HT-29 (cell line): ENCODE measurements around the gene LIN7A. TPM values are rescaled to one million over a fixed set of nuclear protein-coding genes. Genes with fewer than 3 reads are reported as not detected.

ENCODE experiments used
- DNase-seq: peaks from one replicate; pipeline ENCODE4 v3.0.0-alpha.2; 2015; ENCODE audit warnings: low spot score
- total RNA-seq: library from RNA; depleted of rRNA; stranded (reverse); fragments of >200 nt; shearing (Covaris generic); gene quantifications from 2 replicates; pipeline ENCODE4 v1.2.3, GENCODE V29; 2014; rRNA removed

The LIN7A gene
- total RNA-seq = not detected in 2 replicates

- DNase-seq = no peak
Measured at GRCh38 chr12:80937391-80938238, at the start of gene LIN7A. Gene LIN7A, minus strand, starts transcription at chr12:80937934. Its CDS starts 212 bp downstream, at chr12:80937722.

GRCh38 chr12:80986224-80986623 lies 48.5 kb upstream of the LIN7A start:
- no peak for DNase-seq

- DNase-seq = peak; percentile 8
Measured at GRCh38 chr12:80979816-80980215, 42.1 kb upstream of the LIN7A start.

GRCh38 chr12:80979251-80979650 lies 41.5 kb upstream of the LIN7A start:
- no peak for DNase-seq

- no peak for DNase-seq
Measured at GRCh38 chr12:80977346-80977745, 39.6 kb upstream of the LIN7A start.

GRCh38 chr12:80968326-80968725 lies 30.6 kb upstream of the LIN7A start:
- DNase-seq = no peak

- no peak for DNase-seq
Measured at GRCh38 chr12:80967565-80967964, 29.8 kb upstream of the LIN7A start.

GRCh38 chr12:80966001-80966400 lies 28.3 kb upstream of the LIN7A start:
- no peak for DNase-seq

GRCh38 chr12:80958162-80958561 lies 20.4 kb upstream of the LIN7A start:
- no peak for DNase-seq

- no peak for DNase-seq
Measured at GRCh38 chr12:80954857-80955520, 17.3 kb upstream of the LIN7A start.

GRCh38 chr12:80952443-80952842 lies 14.7 kb upstream of the LIN7A start:
- DNase-seq = no peak

- DNase-seq = peak; percentile 9
Measured at GRCh38 chr12:80946591-80946990, 8.9 kb upstream of the LIN7A start.

GRCh38 chr12:80943338-80943737 lies 5.6 kb upstream of the LIN7A start:
- DNase-seq = no peak

- no peak for DNase-seq
Measured at GRCh38 chr12:80941916-80942315, 4.2 kb upstream of the LIN7A start.

GRCh38 chr12:80939231-80939950 lies 1.7 kb upstream of the LIN7A start:
- no peak for DNase-seq

- no peak for DNase-seq
Measured at GRCh38 chr12:80938397-80938796, 663 bp upstream of the LIN7A start.

- no peak for DNase-seq
Measured at GRCh38 chr12:80936642-80937390, 918 bp downstream of the LIN7A start.

- no peak for DNase-seq
Measured at GRCh38 chr12:80936353-80936641, 1.4 kb downstream of the LIN7A start.

GRCh38 chr12:80935111-80935510 lies 2.6 kb downstream of the LIN7A start:
- DNase-seq = no peak

- DNase-seq = no peak
Measured at GRCh38 chr12:80925983-80926382, 11.8 kb downstream of the LIN7A start.

- DNase-seq = no peak
Measured at GRCh38 chr12:80925237-80925636, 12.5 kb downstream of the LIN7A start.

GRCh38 chr12:80924437-80924836 lies 13.3 kb downstream of the LIN7A start:
- no peak for DNase-seq
